Upper lobe of left lung (tissue), 6 donors: ENCODE results near the gene BMPR2. TPM values are rescaled to one million over a fixed set of nuclear protein-coding genes. Genes with fewer than 3 reads are reported as not detected.

ENCODE experiments used
- small RNA-seq, 4 donors: library from RNA; depleted of rRNA; stranded (forward); fragments of <200 nt; gene quantifications; one replicate each; pipeline ENCODE3, GENCODE V24; 2016
- total RNA-seq, 6 donors: library from RNA; depleted of rRNA in 4 of 6; stranded (reverse); fragments of >200 nt in 4 of 6; gene quantifications; one replicate each; pipeline versions ENCODE4 v1.1.0 to v1.2.1, GENCODE V29; 2016 to 2021
- donor health status: DM: no; HTN: no; CAD: no; lungs with moderate emphysema.
- donor health status: DM: no; HTN: yes; CAD: no; lungs with severe emphysema.

The BMPR2 gene
- total RNA-seq, 6 donors from 2014 or later, result 23.0 to 133 (median 77.2) TPM

Small RNAs within 50 kb of the gene (small RNA-seq; reads per million reads assigned to genes)
- gene MTND4LP17, result 0 reads per million in 4 donors
- 0 reads per million in 4 donors for gene RN7SL753P

Other genes starting within 250 kb of the BMPR2 start
- gene SUMO1, start 137.7 kb upstream of the BMPR2 start, total RNA-seq, result 100 to 1,000 TPM in 1 of 6 donors, 10 to 100 TPM in 5; 41.1 to 101 (median 59.6) TPM
- 10 to 100 TPM; 31.2 to 73.3 (median 46.5) TPM for gene NOP58, start 110.6 kb upstream of the BMPR2 start, total RNA-seq